K562 (cell line): ENCODE data around the gene SMIM7. TPM values are rescaled to one million over a fixed set of nuclear protein-coding genes. Genes with fewer than 3 reads are reported as not detected.
A peak's percentile ranks its signal among the peaks of the same experiment; 100 is the strongest.

Experiments
- BHLHE40 ChIP-seq: IDR thresholded peaks from 2 replicates; pipeline ENCODE4 v1.6.1; 2011; ENCODE audit warnings: low read length, improper control_type of control experiment
- CCNT2 ChIP-seq: IDR thresholded peaks from 2 replicates; pipeline ENCODE4 v1.6.1; 2011; ENCODE audit warnings: borderline replicate concordance, low read depth, mild to moderate bottlenecking, moderate library complexity, mixed read lengths, low read length; ENCODE audit not compliant: insufficient read length; ENCODE audit errors: extremely low read depth
- CSDE1 ChIP-seq, 2 experiments: fragments of 450-650 bp; IDR thresholded peaks; 2 replicates each; pipeline ENCODE4 v1.6.1; 2016; ENCODE audit warnings: mild to moderate bottlenecking in 1 of 2
- FOXJ3 ChIP-seq: sonication (generic); formaldehyde crosslinking; IDR thresholded peaks from 2 replicates; pipeline ENCODE4 v1.4.0; 2020; ENCODE audit warnings: mild to moderate bottlenecking, missing genetic modification reagents
- HDAC6 ChIP-seq: IDR thresholded peaks from 2 replicates; pipeline ENCODE4 v1.6.1; 2012; ENCODE audit warnings: low read depth, mild to moderate bottlenecking, control low read depth, inconsistent platforms, low read length, moderate library complexity
- ID3 ChIP-seq, 2 experiments: fragments of 250-450 bp in 1 of 2; fragments of 450-650 bp in 1 of 2; sonication (Bioruptor Pico) in 1 of 2; IDR thresholded peaks; 2 replicates each; pipeline versions ENCODE4 v1.6.1 to v1.8.0; 2016 to 2021; ENCODE audit warnings: mild to moderate bottlenecking in 2 of 2, moderate library complexity in 2 of 2, missing compliant biosample characterization in 1 of 2, missing genetic modification characterization in 1 of 2
- NONO ChIP-seq, 2 experiments: fragments of 200-400 bp in 1 of 2; fragments of 450-650 bp in 1 of 2; formaldehyde crosslinking in 1 of 2; IDR thresholded peaks; 2 replicates each; pipeline ENCODE4 v1.6.1; 2017; ENCODE audit warnings: low read depth in 2 of 2, mild to moderate bottlenecking in 2 of 2, moderate library complexity in 2 of 2, low read length in 1 of 2
- PCBP2 ChIP-seq: fragments of 200-400 bp; formaldehyde crosslinking; IDR thresholded peaks from 2 replicates; pipeline ENCODE4 v1.6.1; 2018; ENCODE audit warnings: low read length, low read depth, mild to moderate bottlenecking, moderate library complexity; ENCODE audit not compliant: poor library complexity, severe bottlenecking
- PRPF4 ChIP-seq: fragments of 200-400 bp; formaldehyde crosslinking; IDR thresholded peaks from one replicate; pipeline ENCODE4 v1.6.1; 2017; ENCODE audit warnings: low read length, low read depth, mild to moderate bottlenecking; ENCODE audit not compliant: insufficient read depth, poor library complexity, severe bottlenecking
- PTRF ChIP-seq: fragments of 450-650 bp; IDR thresholded peaks from 2 replicates; pipeline ENCODE4 v1.6.1; 2016; ENCODE audit warnings: mild to moderate bottlenecking, missing genetic modification characterization, missing compliant biosample characterization
- RB1 ChIP-seq: fragments of 450-650 bp; IDR thresholded peaks from 2 replicates; pipeline ENCODE4 v1.6.1; 2017; ENCODE audit warnings: low read depth, mild to moderate bottlenecking
- TRIM24 ChIP-seq, 2 experiments: fragments of 450-650 bp; IDR thresholded peaks; 2 replicates each; pipeline ENCODE4 v1.6.1; 2016
- VEZF1 ChIP-seq: fragments of 200-800 bp; sonication (Bioruptor generic); IDR thresholded peaks from 2 replicates; pipeline ENCODE4 v1.6.1; 2017; ENCODE audit warnings: missing genetic modification characterization, missing compliant biosample characterization
- ZNF57 ChIP-seq: fragments of 450-650 bp; formaldehyde crosslinking; IDR thresholded peaks from 2 replicates; pipeline ENCODE4 v1.4.0; 2020; ENCODE audit warnings: mild to moderate bottlenecking, moderate library complexity
- ZNF609 ChIP-seq: sonication (generic); formaldehyde crosslinking; IDR thresholded peaks from 2 replicates; pipeline ENCODE4 v1.8.1; 2023; ENCODE audit warnings: missing genetic modification reagents, mild to moderate bottlenecking, borderline replicate concordance
- polyA plus RNA-seq, 8 experiments: library from polyadenylated mRNA; depleted of rRNA in 4 of 8; stranded (reverse) in 5 of 8; unstranded in 3 of 8; fragments of >200 nt; fragmentation: Nextera tagmentation in 2 of 8; fragmentation: Illumina TruSeq in 1 of 8; extraction: Ambion mirVana in 2 of 8; extraction: Trizol in 1 of 8; gene quantifications; 2 replicates each; pipeline versions ENCODE4 v1.2.1 to v1.2.3, GENCODE V29; 2011 to 2014; ENCODE audit warnings: inconsistent platforms in 1 of 8, missing spikeins in 1 of 8
- total RNA-seq, 7 experiments: library from RNA; depleted of rRNA in 6 of 7; stranded (reverse); fragments of >200 nt in 6 of 7; fragmentation: Illumina TruSeq in 2 of 7; extraction: Trizol in 2 of 7; gene quantifications; 2 replicates each; pipeline versions ENCODE4 v1.2.1 to v1.2.3, GENCODE V29; 2011 to 2021; ENCODE audit warnings: low replicate concordance in 1 of 7
- TF ChIP-seq, protein P1 (sequence below), 2 experiments: IDR thresholded peaks in 1 of 2; conservative IDR thresholded peaks in 1 of 2; 2 replicates each; pipeline ENCODE4 v1.6.1; 2016; ENCODE audit warnings: low read depth in 2 of 2, mild to moderate bottlenecking in 1 of 2, missing compliant biosample characterization in 1 of 2, missing genetic modification characterization in 1 of 2, moderate library complexity in 1 of 2

The SMIM7 gene
- total and polyA plus RNA-seq, 9 of the 15 experiments (the other 6 are each of a cell fraction or from before 2014, with no cell fraction given), result 55.3 to 265 (median 107) TPM

DNA sequence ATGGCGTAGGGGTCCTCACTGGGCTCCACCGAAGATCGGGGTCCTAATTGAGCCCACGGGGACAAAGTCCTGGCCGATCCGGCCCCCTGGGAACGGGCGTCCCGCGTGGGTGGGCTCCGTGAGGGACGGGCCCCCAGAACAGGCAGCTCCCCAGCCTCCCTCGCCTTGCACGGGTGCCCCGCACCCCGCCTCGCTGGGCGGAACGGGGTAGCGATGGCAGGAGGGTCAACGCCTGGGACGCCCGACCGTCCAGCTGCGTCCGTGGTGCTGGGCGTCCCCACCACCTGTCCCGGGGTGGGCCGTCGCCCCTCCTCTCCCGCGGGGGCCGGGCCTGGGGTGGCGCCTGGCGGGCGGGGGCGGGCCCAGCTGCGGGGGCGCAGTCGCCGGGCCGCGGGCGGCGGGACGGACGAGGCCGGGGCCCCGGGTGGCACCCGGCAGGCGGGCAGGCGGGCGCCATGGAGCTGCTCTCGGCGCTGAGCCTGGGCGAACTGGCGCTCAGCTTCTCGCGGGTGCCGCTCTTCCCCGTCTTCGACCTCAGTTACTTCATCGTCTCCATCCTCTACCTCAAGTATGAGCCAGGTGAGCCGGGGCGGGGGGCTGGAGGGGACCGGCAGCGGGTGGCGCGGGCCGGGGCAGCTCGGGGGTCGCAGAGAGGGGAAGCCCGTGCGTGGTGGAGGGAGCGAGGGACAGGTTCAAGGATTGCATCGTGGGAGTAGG, 977 bp upstream of the SMIM7 start, which contains the start of gene TMEM38A (continued):
- TF ChIP-seq PRPF4 (no peak), PCBP2 (no peak), RB1 (peak; percentile 10; the same call in 1 of the 2 replicates), ZNF609 (no peak), PTRF (tag) (no peak), FOXJ3 (no peak), CSDE1 (IDR thresholded peaks at IDR 0.05) (no peak), TRIM24 (IDR thresholded peaks at IDR 0.05) (no peak), HDAC6 (no peak), BHLHE40 (no peak), CCNT2 (peak; percentile 28), NONO (IDR thresholded peaks at IDR 0.05; ENCODE audit: low read depth in 2 of 2, low read length in 1 of 2) (0 out of 4 replicates have a peak, but pooled peaks of 1 of the 2 experiments have one; percentile 15), ZNF57 (CRISPR knock-in tag) (no peak), VEZF1 (CRISPR knock-in tag) (peak; percentile 82), ID3 (CRISPR knock-in tag; IDR thresholded peaks at IDR 0.05) (no peak), ID3 (tag; IDR thresholded peaks at IDR 0.05) (no peak)
- TF ChIP-seq, protein P1, sequence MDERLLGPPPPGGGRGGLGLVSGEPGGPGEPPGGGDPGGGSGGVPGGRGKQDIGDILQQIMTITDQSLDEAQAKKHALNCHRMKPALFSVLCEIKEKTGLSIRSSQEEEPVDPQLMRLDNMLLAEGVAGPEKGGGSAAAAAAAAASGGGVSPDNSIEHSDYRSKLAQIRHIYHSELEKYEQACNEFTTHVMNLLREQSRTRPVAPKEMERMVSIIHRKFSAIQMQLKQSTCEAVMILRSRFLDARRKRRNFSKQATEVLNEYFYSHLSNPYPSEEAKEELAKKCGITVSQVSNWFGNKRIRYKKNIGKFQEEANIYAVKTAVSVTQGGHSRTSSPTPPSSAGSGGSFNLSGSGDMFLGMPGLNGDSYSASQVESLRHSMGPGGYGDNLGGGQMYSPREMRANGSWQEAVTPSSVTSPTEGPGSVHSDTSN (CRISPR knock-in tag; IDR thresholded peaks at IDR 0.05; ENCODE audit: low read depth), result no peak
- TF ChIP-seq, protein P1 (tag; conservative IDR thresholded peaks at IDR 0.05; ENCODE audit: low read depth), result no peak
